Skeletal muscle tissue (tissue), 4 donors: Measurements from ENCODE around the gene KCNS1. TPM values are rescaled to one million over a fixed set of nuclear protein-coding genes. Genes with fewer than 3 reads are reported as not detected.
"Not testable (repeated sequence)": the region's sequence is repeated elsewhere in the genome, so short reads cannot be mapped to it uniquely, and the experiment has no call there.

ENCODE experiments used
- H3K27ac ChIP-seq: one replicate; pipeline ENCODE4 v1.7.0; 2013; ENCODE audit warnings: mild to moderate bottlenecking, low read depth, low read length, inconsistent platforms
- H3K27me3 ChIP-seq, 3 donors: one replicate each; pipeline ENCODE4 v1.7.0; 2013; ENCODE audit warnings: low read length in 3 of 3; ENCODE audit not compliant: control insufficient read depth in 3 of 3, insufficient read depth in 3 of 3
- H3K36me3 ChIP-seq, 3 donors: one replicate each; pipeline ENCODE4 v1.7.0; 2013; ENCODE audit warnings: low read length in 3 of 3; ENCODE audit not compliant: control insufficient read depth in 3 of 3, insufficient read depth in 3 of 3
- H3K4me1 ChIP-seq, 3 donors: one replicate each; pipeline ENCODE4 v1.7.0; 2013; ENCODE audit warnings: low read length in 3 of 3, mild to moderate bottlenecking in 3 of 3; ENCODE audit not compliant: control insufficient read depth in 3 of 3, insufficient read depth in 3 of 3
- H3K4me3 ChIP-seq, 3 donors: one replicate each; pipeline ENCODE4 v1.7.0; 2013; ENCODE audit warnings: low read length in 3 of 3
- H3K9ac ChIP-seq, 3 donors: one replicate each; pipeline ENCODE4 v1.7.0; 2013; ENCODE audit warnings: low read length in 3 of 3, mild to moderate bottlenecking in 3 of 3, moderate library complexity in 2 of 3, low read depth in 1 of 3
- H3K9me3 ChIP-seq, 3 donors: one replicate each; pipeline ENCODE4 v1.7.0; 2013; ENCODE audit warnings: low read length in 3 of 3; ENCODE audit not compliant: control insufficient read depth in 3 of 3
- total RNA-seq: library from RNA; depleted of rRNA; stranded (reverse); fragments of >200 nt; gene quantifications from one replicate; pipeline ENCODE4 v1.2.3, GENCODE V29; 2014
- donor health status: Osteomylitis.

Gene KCNS1
- total RNA-seq, 1 donor from 2014 or later, result under 0.01 TPM

DNA sequence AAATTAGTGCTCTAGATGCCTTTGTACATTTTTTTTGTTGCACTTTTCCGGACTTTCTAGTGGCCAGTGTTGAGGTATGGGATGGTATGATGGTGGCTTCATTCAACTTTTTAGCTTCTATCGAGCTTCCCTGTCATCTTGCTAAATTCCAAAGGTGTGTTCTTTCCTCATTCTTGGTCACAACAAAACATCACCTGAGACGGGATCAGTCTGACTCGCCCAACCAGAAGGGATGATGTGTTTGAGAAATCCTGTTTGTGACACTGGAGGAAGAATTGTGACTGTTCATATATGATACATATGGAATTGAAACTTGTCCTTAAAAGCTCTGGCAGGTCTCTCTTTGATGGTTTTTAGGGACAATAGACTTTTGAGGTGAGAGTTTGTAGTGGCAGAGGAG is 33.8 kb downstream of the KCNS1 start:
- Histone ChIP-seq H3K4me3 (no peak overlapping the region), H3K36me3 (peaks cover 0 to 2% (median 0%) of the 10 kb centered on the region in 3 donors), H3K4me1 (peaks cover 0 to 4% (median 0%) of the 10 kb centered on the region in 3 donors), H3K27me3 (no peaks in the 10 kb centered on the region), H3K9ac (no peak overlapping the region), H3K9me3 (no peaks in the 10 kb centered on the region), H3K27ac (no peak overlapping the region)

DNA sequence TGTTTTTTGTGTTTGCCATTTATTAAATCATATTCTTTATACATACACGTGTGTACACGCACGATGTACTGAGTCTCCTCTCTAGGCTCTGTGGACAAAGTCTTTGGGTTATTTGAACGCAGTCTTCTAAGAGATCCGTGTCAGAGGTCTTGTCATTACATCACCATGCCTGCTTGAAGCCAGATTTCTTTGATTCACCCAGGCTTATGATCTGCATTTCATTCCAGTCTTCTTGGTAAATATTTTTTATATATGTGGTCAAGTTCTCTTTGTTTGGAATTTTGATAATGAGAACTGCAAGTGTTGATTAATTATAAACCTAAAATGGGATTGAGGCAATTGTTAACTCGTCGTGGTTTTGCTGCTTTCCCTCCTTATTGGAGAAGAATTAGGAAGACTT is 34.6 kb downstream of the KCNS1 start:
- Histone ChIP-seq H3K4me3 (no peak overlapping the region), H3K27me3 (no peaks in the 10 kb centered on the region), H3K36me3 (peaks cover 0 to 2% (median 0%) of the 10 kb centered on the region in 3 donors), H3K27ac (no peak overlapping the region), H3K9me3 (no peaks in the 10 kb centered on the region), H3K4me1 (peaks cover 0 to 2% (median 0%) of the 10 kb centered on the region in 3 donors), H3K9ac (no peak overlapping the region)

DNA sequence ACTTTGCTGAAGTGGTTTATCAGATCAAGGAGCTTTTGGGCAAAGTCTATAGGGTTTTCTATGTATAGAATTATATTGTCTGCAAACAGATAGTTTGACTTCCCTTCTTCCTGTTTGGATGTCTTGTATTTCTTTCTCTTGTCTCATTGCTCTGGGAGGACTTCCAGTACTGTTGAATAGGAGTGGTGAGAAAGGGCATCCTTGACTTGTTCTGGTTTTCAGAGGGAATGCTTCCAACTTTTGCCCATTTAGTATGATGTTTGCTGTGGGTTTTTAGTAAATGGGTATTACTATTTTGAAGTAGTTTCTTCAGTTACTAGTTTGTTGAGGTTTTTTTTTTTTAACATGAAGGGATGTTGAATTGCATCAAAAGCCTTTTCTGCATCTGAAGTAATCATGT is 36.1 kb downstream of the KCNS1 start:
- H3K4me1 ChIP-seq, result no peaks in the 10 kb centered on the region
- H3K9me3 ChIP-seq, result no peaks in the 10 kb centered on the region
- no peak overlapping the region for H3K4me3 ChIP-seq
- no peak overlapping the region for H3K27ac ChIP-seq
- H3K27me3 ChIP-seq, result no peaks in the 10 kb centered on the region
- H3K9ac ChIP-seq, result no peak overlapping the region
- H3K36me3 ChIP-seq, result peaks cover 0 to 2% (median 0%) of the 10 kb centered on the region in 3 donors

DNA sequence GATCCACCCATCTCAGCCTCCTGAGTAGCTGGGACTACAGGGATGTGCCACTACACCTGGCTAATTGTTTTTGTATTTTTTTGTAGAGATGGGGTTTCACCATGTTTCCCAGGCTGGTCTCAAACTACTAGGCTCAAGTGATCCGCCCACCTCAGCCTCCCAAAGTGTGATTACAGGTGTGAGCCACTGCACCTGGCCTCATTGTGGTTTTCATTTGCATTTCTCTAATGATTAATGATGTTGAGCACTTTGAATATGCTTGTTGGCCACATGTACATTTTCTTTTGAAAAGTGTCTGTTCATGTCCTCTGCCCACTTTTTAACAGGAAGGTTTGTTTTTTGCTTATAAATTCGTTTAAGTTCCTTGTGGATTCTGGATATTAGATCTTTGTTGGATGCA is 37.8 kb downstream of the KCNS1 start:
- H3K9ac ChIP-seq, H3K27me3 ChIP-seq, H3K27ac ChIP-seq, H3K36me3 ChIP-seq, H3K4me3 ChIP-seq, H3K9me3 ChIP-seq, H3K4me1 ChIP-seq: not testable (repeated sequence)

DNA sequence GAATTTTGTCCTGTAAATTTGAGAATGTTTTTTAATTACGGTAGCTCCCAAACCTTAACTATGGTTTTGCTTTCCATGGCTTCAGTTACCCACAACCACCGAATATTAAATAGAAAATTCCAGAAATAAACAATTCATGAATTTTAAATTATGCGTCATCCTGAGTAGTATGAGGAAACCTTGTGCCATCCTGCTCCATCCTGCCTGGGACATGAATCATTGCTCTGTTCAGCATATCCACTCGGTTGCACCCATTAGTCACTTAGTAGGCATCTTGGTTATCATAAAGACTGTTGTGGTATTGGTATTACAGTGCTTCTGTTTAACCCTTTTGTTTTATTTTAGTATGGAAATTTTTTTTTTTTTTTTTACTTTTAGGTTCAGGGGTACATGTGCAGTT is 39.7 kb downstream of the KCNS1 start:
- H3K4me1 ChIP-seq, result no peaks in the 10 kb centered on the region
- H3K9me3 ChIP-seq, result no peaks in the 10 kb centered on the region
- H3K4me3 ChIP-seq, result no peak overlapping the region
- no peak overlapping the region for H3K9ac ChIP-seq
- H3K27me3 ChIP-seq, result no peaks in the 10 kb centered on the region
- H3K27ac ChIP-seq, result no peak overlapping the region
- H3K36me3 ChIP-seq, result peaks cover 0 to 4% (median 4%) of the 10 kb centered on the region in 3 donors

DNA sequence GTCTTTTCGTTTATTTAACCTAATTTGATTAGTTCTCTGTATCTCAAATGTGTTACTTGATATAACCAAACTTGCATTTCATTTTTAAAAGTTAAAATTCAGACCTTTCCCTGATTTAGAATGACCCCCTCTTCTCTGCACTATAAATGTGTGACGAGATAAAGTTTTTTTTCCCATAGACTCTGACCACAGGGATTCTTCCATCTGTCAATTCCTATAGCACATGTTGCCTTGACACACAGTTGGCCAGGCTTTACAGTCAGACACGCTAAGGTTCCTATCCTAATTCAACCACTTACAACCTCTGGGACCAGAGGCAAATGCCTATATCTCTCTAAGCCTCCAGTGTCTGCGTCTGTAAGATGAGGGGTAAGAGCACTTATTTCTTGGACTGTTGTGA is 40.6 kb downstream of the KCNS1 start:
- Histone ChIP-seq H3K27me3 (no peaks in the 10 kb centered on the region), H3K9ac (no peak overlapping the region), H3K4me3 (no peak overlapping the region), H3K9me3 (no peaks in the 10 kb centered on the region), H3K27ac (no peak overlapping the region), H3K36me3 (peaks cover 0 to 4% (median 4%) of the 10 kb centered on the region in 3 donors), H3K4me1 (no peaks in the 10 kb centered on the region)

DNA sequence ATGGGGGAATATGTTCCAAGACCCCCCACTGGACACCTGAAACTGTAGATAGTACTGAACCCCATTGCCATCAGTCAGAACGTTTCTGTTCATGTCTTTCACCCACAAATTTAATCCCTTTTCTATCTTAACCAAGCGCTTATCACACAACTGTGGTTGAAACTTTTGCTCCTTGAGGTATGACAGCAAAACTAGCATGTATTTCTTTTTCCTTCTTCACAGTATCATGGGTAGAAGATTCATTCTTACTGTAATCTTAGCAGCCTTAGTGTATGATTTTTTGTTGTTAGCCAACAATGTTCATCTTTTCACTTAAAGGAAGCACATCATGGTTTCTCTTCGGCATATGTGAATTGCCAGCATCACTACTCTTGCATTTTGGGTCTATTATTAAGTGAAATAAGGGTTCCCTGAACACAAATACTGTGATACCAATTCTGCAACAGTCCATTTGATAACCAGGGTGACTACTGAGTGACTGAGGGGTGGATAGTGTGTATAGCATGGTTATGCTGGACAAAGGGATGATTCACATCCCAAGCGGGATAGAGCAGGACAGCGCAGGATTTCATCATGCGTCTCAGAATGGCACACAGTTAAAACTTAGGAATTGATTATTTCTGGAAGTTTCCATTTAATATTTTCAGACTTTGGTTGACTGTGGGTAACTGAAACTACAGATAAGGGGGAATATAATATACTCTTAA is 41.8 kb downstream of the KCNS1 start:
- Histone ChIP-seq H3K4me3 (no peak overlapping the region), H3K9ac (no peak overlapping the region), H3K27ac (no peak overlapping the region), H3K4me1 (no peaks in the 10 kb centered on the region), H3K9me3 (no peaks in the 10 kb centered on the region), H3K36me3 (peaks cover 0 to 4% (median 4%) of the 10 kb centered on the region in 3 donors), H3K27me3 (no peaks in the 10 kb centered on the region)

DNA sequence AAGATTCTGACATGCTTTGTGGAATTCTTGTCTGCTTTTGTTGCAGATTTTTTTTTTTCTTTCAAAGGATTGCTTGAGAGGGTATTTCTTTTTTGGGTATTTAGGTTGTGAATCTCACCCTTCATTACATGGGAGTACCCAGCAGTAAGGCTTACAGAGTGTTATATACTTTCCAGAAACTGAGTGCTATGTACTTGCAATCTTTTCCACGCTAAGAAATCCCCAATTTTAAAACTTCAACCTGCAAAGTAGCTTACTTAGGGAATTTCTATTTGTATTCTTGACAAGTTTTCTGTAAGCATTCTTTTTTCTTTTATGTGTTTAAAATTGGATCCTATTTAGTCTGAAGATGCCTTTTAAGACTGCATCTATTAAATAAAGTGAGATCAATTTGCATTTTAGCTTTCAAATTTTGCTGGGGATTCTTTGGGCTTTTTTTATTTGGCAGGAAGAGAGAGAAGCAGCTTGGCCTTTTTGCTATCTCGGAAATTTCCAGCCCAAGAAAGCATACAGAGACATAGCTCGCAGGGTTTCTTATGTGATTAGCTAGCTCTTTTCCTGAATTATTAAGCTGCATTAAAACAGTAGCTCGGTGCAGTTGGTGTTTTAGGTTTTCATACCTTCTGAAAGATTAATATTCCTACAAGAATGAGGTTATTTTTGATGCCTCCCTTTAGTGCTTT is 42.6 kb downstream of the KCNS1 start:
- Histone ChIP-seq H3K27ac (no peak overlapping the region), H3K27me3 (no peaks in the 10 kb centered on the region), H3K9ac (no peak overlapping the region), H3K4me1 (no peaks in the 10 kb centered on the region), H3K36me3 (peaks cover 0 to 7% (median 4%) of the 10 kb centered on the region in 3 donors), H3K4me3 (no peak overlapping the region), H3K9me3 (no peaks in the 10 kb centered on the region)

DNA sequence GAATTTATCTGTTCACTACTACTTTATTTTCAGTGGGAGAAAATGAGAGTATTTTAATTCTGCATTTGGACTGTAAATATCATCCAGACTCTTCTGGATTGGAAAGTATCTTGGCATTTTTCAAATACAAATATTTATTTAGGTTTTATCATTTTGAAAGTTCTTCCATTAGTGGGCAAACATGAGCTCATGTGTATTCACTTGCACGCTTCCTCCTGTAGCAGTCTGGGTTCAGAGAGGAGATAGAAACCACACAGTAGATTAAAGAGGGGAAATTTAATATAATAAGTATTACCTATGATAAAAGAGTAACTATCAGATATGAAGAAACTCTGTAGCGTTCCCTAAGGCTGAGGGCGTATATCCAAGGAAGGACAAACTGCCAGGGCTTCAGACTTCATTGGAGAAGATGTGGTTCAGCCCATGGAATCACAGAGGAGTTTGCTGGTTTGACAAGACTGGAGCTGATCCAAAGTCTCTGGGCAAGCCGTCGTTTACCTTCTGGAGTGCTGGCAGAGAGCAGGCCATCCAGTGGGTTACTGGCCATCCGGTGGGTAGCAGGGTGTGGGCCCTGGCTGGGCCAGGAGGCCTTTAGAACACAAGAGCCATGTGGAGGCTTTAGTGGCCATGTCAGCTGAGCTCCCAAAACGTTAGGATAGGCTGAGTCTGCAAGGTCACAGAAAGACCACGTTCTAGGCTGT is 44.3 kb downstream of the KCNS1 start:
- Histone ChIP-seq H3K27ac (no peak overlapping the region), H3K4me3 (no peak overlapping the region), H3K4me1 (peaks cover 0 to 1% (median 0%) of the 10 kb centered on the region in 3 donors), H3K36me3 (peaks cover 0 to 9% (median 4%) of the 10 kb centered on the region in 3 donors), H3K9me3 (no peaks in the 10 kb centered on the region), H3K27me3 (no peaks in the 10 kb centered on the region), H3K9ac (no peak overlapping the region)

DNA sequence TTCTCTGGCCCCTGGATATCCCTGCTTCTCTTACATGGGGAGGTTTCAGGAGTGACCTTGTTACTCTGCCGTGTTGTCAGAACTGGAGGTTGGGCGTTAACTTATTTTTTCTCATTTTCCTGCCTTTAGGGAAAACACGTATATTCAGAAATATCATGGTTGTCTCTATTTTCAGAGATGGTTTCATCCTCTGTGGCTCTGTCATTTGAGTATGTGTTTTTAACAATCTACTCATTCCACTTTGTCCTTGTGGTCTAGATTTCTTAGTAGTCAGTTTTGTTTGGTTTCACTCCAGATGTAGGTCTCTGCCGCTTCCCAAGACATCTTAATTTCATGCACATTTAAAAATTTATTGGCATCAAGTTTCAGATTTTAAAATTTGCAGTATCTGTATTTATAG is 45.9 kb downstream of the KCNS1 start:
- Histone ChIP-seq H3K9me3 (no peaks in the 10 kb centered on the region), H3K36me3 (peaks cover 0 to 9% (median 4%) of the 10 kb centered on the region in 3 donors), H3K27me3 (no peaks in the 10 kb centered on the region), H3K4me1 (peaks cover 0 to 3% (median 0%) of the 10 kb centered on the region in 3 donors), H3K27ac (no peak overlapping the region), H3K9ac (no peak overlapping the region), H3K4me3 (no peak overlapping the region)
